ENCODE results near the gene KCNK4.

The KCNK4 gene

DNA sequence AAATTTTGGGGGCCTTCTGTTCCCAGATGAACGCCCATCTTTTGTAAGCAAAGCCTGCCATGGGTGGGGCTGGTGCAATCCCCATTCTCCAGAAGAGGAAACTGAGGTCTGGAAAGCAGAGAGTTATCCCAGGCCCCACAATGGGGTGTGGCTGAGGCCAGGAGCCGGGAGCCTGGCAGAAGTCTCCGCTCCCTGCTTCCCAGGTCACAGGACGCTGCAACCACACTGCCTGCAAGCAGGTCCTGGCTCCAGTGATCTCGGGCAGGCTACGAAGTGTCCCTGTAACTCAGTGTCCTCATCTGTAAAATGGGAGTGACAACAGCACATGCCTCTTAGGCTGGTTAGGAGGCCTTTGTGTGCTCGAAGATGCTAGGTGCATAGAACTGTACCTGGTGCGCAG, 38.1 kb upstream of the KCNK4 start:
- no peak for DNase-seq (ENCODE audit: low read depth in 3 of 3)

DNA sequence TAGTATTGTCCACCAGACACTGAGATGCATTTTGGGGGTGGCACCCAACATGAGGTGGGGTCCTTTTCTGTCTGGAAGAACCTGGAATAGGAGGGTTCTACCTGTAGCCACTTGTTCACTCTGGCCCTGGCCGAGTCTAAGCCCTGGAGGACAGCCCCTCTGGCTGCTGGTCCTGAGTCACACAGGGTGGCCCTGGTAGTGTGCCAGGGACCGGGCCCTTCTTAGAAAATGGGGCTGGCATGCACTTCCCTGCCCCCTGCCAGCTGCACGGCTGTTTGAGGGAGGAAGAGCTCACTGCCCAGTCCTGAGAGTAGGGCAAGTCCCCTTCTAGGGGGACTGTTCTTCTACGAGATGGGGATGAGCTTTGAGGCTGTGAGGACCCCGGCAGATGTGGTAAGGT, 37.6 kb upstream of the KCNK4 start:
- no peak for DNase-seq (ENCODE audit: low read depth in 3 of 3)

DNA sequence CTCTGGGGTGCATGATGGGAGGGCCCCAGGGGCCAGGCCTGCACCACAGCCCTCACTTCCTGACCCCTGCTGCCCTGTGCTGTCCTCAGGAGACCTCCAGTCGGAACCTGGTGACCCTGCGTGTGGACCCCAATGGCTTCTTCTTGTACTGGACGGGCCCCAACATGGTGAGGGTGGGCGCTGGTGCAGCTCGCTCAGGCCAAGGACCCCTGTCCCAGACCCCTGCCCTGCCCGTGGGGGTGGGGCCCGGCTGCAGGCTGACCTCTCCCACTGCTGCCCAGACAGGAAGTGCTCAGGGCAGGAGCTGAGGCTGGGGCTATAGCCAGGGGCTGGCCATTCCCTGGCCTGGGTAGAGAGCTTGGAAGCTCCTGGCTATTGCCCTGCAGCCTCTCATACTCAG, 36.8 kb upstream of the KCNK4 start:
- no peak for DNase-seq (ENCODE audit: low read depth in 3 of 3)

DNA sequence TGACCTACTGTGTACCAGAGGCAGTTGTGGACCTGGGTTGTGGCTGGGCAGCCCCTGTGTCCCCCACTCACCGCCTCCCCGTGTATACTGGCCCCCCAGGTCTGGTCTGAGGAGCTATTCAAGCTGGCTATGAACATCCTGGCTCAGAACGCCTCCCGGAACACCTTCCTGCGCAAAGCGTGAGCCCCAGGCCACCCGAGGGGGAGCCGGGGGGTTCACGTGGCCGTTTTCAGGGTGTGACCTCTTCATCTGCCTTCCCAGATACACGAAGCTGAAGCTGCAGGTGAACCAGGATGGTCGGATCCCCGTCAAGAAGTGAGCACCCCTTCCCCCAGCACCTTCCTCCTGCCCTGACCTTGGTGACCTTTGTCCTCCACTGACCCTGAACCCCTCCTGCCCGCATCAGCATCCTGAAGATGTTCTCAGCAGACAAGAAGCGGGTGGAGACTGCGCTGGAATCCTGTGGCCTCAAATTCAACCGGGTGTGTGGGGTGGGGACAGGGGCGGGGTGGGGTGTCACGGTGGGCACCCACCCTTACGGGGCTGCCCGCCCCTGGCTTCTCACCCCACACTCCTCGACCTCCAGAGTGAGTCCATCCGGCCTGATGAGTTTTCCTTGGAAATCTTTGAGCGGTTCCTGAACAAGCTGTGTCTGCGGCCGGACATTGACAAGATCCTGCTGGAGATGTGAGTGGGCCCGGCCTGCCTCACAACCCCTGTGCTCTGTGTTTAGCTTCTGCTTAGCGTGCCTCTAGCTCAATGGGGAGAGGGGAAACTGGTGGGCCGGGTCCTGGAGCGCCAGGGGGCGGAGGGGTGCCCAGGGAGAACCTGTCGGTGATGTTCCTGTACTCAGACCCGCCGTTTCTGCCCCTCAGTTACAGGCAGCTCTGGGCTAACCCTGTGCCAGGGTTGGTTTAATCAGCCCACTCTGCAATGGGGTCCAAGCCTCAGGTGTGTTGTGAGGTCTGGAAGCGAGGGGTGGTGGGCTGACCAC, 35.7 kb upstream of the KCNK4 start:
- DNase-seq (ENCODE audit: low read depth in 3 of 3), result no peak

GRCh38 chr11:64256300-64256699, 34.8 kb upstream of the KCNK4 start:
- DNase-seq (ENCODE audit: low read depth in 3 of 3), result no peak

DNA sequence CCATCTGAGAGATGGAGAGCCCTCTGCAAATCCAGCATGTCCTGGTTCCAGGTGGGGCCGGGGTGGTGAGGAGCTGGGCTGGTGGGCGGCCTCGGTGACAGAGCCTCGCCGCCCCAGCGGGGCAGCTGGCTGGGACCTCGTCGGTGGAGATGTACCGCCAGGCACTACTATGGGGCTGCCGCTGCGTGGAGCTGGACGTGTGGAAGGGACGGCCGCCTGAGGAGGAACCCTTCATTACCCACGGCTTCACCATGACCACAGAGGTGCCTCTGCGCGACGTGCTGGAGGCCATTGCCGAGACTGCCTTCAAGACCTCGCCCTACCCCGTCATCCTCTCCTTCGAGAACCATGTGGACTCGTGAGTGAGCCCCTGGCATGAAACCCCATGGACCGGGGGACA, 32.7 kb upstream of the KCNK4 start:
- no peak for DNase-seq (ENCODE audit: low read depth in 3 of 3)

GRCh38 chr11:64258946-64259532, 32.1 kb upstream of the KCNK4 start:
- DNase-seq (ENCODE audit: low read depth in 3 of 3), result no peak

DNA sequence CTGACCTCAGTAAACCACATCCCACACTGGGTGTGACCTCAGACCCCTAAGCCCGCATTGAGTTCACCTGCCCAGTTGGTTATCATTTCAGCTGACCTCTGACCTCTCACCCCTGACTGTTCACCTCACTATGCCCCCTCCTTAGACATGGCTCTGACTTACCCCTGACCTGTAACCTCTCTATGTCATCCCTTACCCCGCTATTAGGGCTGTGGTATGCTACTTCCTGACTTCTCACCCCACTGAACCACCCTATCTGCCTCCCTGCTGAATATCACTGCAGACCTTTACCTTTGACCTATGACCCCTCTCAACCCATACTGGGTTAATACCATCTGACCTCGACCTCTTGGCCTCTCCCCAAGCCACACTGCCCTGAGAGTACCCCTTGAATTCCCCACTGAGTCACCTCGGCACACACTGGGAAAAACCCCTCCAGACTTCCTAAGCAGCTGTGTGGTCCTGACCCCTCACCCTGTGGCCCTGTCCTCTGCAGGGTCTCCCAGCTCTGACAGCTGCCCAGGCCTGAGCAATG, 31.5 kb upstream of the KCNK4 start:
- DNase-seq (ENCODE audit: low read depth in 3 of 3), result no peak

DNA sequence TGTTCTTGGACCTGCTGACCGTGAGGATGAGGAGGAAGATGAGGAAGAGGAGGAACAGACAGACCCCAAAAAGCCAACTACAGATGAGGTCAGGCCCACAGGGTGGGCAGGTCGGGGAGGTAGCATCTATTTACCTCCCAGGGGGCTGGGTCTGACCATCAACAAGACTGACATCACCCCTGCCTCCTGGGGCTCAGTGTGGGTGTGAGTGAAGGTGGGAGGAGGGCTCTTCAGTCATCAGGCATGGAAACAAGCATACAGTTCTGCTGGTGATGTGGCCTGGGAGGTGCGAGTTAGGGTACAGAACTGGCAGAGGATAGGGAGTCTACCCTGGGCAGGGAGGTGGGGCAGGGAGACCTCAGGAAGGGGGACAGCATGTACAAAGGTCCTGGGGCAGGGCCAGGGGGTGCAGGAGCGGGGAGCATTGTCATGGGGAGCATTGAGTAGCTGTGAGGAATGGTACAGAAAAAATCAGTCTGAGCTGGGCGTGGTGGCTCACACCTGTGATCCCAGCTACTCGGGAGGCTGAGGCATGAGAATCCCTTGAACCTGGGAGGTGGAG, 30.9 kb upstream of the KCNK4 start:
- no peak for DNase-seq (ENCODE audit: low read depth in 3 of 3)

- DNase-seq (ENCODE audit: low read depth in 3 of 3), result no peak
Measured at GRCh38 chr11:64261556-64262080, 29.5 kb upstream of the KCNK4 start.

DNA sequence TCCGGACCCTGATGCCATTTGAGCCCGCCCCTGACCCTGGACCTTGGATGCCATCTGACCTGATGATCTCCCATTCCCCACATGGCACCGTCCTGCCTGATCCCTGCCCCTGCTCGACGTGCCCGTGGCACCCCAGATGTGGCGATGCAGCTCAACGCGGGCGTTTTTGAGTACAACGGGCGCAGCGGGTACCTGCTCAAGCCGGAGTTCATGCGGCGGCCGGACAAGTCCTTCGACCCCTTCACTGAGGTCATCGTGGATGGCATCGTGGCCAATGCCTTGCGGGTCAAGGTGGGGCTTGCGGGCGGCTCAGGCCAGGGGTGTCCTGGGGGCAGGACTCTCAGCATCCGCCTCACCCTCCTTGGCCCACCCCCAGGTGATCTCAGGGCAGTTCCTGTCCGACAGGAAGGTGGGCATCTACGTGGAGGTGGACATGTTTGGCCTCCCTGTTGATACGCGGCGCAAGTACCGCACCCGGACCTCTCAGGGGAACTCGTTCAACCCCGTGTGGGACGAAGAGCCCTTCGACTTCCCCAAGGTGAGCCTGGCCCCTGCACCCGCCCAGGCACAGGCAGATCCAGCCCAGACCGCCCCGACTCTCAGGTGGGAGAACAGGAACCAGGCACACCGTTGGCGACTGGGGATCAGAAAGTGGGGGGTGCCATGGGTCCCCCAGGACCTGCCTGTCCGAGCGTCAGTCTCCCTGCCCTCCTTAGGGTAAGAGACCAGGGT, 28.7 kb upstream of the KCNK4 start:
- DNase-seq (ENCODE audit: low read depth in 3 of 3), result no peak

DNA sequence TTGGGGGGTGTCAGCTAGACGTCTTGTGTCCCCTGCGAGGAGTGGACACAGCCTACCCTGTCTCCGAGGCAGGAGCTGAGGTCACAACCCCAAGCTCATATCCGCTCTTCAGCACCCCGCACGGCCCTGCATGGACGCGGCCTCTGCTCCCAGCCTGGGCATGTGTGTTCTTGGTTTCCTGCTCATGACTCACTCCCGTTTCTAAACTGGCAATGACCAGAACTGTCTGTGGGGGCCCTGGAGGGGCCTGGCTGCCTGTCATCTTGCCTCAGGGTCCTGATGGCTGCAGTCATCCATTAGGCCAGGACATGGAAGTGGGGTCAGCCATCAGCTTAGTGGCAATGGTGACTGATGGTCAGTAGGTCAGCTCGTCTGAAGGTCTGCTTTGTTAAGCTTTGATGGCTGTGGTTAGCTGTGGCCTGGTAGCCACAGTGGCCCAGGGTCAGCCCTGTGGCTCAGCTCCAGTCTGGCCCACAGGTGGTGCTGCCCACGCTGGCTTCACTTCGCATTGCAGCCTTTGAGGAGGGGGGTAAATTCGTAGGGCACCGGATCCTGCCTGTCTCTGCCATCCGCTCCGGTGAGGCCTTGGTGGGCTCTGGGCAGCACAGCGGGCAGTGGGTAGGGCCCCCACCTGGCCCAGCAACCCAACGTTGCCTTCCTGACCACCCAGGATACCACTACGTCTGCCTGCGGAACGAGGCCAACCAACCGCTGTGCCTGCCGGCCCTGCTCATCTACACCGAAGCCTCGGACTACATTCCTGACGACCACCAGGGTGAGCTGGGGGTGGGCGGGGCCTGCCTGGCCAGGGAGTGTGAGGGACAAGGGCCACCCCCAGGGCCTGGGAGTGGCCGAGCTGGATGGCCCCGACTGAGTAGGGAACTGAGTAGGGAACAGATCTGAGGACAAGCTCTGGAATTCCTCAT, 27.8 kb upstream of the KCNK4 start:
- no peak for DNase-seq (ENCODE audit: low read depth in 3 of 3)

DNA sequence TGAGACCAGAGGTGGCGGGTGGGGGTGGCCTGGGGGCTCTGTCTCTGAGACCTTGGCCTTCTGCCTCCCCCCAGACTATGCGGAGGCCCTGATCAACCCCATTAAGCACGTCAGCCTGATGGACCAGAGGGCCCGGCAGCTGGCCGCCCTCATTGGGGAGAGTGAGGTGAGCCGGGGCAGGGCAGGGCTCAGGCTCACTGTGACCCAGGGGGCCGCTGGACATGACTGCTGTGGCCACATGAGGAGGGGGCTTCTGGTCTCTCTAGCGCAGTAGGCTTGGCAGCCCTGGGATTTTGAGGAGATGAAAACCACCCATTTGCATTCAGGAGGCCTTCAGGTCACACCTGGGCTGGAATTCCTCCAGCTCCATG, 27.2 kb upstream of the KCNK4 start:
- DNase-seq (ENCODE audit: low read depth in 3 of 3), result no peak

DNA sequence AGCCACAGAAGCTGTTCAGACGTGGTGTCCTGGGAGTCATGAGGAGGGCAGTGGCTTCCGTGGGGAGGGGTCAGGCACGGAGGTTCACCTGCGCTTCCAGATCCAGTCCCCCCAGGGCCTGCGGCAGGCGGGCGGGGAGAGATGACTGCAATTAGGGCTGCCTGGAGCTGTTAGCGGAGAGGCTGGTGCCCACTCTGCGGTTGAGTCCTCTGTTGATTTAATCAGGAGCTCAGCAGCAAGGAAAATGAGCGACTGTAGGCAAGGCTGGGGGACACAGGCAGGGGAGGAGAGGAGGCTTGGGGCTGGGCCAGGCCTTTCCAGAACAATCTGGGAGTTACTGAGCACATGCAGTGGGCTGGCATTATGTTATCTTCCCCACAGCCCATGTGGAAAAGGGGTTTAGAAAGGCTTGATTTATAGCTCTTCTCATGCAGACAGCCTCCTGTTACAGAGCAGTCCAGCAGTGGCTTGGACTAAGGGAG, 26.7 kb upstream of the KCNK4 start:
- DNase-seq (ENCODE audit: low read depth in 3 of 3), result no peak

DNA sequence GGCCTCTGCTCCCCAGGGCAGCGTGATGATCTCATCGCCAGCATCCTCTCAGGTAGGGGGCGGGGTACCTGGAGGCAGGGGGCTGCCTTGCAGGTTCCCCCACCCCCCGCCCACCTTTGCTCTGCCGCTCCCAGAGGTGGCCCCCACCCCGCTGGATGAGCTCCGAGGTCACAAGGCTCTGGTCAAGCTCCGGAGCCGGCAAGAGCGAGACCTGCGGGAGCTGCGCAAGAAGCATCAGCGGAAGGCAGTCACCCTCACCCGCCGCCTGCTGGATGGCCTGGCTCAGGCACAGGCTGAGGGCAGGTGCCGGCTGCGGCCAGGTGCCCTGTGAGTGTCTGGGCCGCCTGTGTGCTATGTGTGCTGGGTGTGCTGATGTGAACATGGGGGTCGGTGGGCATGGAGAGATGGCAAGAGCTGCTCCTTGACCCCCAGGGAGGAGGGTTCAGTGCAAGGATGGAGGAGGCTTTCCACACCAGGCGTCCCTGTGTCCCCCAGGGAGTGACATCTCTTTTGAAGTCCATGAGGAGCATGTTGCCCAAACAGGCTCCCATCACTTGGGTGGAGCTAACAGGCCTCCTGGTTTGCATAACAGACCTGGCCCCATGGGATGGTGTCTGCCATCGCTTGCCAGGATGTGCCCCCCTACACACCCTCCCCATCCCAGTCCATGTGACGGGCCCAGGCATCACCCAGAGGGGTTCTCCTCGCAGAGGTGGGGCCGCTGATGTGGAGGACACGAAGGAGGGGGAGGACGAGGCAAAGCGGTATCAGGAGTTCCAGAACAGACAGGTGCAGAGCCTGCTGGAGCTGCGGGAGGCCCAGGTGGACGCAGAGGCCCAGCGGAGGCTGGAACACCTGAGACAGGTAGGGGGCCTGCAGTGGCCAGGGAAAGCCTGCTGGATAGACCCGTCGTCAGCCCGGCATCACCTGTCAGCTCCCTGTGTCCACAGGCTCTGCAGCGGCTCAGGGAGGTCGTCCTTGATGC, 25.6 kb upstream of the KCNK4 start:
- no peak for DNase-seq (ENCODE audit: low read depth in 3 of 3)

GRCh38 chr11:64266339-64266738, 24.8 kb upstream of the KCNK4 start:
- no peak for DNase-seq (ENCODE audit: low read depth in 3 of 3)

DNA sequence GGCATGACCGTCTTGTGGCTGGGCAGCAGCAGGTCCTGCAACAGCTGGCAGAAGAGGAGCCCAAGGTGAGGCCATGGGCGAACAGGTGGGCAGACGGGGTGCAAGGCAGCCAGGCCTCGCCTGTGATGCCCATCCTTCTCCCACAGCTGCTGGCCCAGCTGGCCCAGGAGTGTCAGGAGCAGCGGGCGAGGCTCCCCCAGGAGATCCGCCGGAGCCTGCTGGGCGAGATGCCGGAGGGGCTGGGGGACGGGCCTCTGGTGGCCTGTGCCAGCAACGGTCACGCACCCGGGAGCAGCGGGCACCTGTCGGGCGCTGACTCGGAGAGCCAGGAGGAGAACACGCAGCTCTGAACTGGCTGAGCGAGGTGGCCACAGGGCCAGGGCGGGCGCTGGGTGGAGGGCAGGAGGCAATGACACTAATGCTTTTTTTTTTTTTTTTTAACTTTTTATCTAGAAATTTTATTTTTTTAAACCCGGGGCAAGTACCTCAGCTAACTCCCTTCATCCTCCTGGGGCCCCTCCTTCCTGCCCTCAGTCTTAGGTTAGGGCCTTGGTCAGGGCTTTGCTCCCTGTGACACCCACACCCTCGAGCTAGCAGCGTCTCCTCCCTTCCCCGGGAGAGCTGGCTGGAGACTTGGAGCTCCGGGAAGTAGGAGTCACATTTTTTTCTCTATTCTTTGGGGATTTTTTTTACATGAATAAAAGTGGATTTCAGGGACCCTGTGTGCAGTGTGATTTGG, 23.7 kb upstream of the KCNK4 start:
- DNase-seq (ENCODE audit: low read depth in 3 of 3), result no peak

- DNase-seq (ENCODE audit: low read depth in 3 of 3), result no peak
Measured at GRCh38 chr11:64268025-64268892, 22.8 kb upstream of the KCNK4 start.

Measured in stimulated activated CD4-positive, alpha-beta T cell treated with anti-CD3 and anti-CD28 coated beads, TNF-alpha, amount 100 ng/mL, for 4 hours (primary cell).